Measurements from ENCODE around the gene VPS13D.
"Not testable (repeated sequence)": the region's sequence is repeated elsewhere in the genome, so short reads cannot be mapped to it uniquely, and the experiment has no call there.

Gene VPS13D

GRCh38 chr1:12209495-12209832 lies 20.4 kb upstream of the VPS13D start:
- H3K36me3 ChIP-seq (ENCODE audit: control insufficient read depth, insufficient read depth, low read length): no peaks in the 10 kb centered on the region
- no peak overlapping the region for H3K9ac ChIP-seq (ENCODE audit: low read depth, low read length)
- H3K27me3 ChIP-seq (ENCODE audit: control insufficient read depth, insufficient read depth, low read length): no peaks in the 10 kb centered on the region
- H3K9me3 ChIP-seq (ENCODE audit: control insufficient read depth, insufficient read depth, low read length): no peaks in the 10 kb centered on the region
- H3K4me1 ChIP-seq (ENCODE audit: control insufficient read depth, insufficient read depth, low read length): peaks cover under 1% of the 10 kb centered on the region; the same call in 1 of the 2 replicates
- H3K27ac ChIP-seq (ENCODE audit: low read depth, low read length): no peak overlapping the region
- no peak overlapping the region for H3K4me3 ChIP-seq (ENCODE audit: low read depth, low read length)

DNA sequence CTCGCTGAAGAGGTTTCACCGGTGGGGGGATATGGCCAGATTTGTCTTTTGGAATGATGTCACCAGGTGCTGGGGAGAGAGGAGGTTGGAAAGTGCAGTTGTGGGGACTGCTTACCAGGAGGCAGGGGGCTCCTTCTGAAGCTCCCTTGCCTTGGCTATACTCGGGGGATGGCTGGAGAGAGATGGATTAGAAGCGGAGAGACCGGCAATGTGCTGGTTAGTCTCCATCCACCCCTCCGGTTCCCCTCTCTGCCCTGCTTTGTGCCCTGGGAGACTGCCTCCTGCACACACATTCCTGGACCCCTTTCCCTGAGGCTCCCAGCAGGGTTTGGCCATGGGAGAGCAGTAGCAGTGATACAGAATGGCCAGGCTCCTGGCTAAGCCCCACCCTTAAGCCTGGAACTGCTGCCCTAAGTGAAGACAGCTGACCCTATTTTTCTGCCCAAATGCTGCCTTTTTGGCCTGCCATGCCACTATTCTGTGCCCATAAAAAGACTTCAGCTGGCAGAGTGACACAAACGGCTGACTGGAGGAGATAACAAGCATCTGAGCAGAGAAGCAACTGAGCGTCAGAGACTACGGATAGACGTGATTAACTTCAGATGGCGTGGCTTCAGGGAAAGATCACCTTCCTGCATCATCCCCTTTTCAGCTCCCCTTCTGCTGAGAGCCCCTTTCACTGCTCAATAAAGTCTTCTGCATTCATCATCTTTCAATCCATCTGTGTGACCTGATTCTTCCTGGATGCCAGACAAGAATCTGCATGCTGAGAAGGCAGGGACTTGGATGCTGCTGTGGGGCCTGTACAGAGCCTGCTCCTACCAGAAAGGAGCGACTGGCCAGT lies 14.5 kb upstream of the VPS13D start:
- H3K9me3 ChIP-seq (ENCODE audit: control insufficient read depth, insufficient read depth, low read length): no peaks in the 10 kb centered on the region
- no peaks in the 10 kb centered on the region for H3K36me3 ChIP-seq (ENCODE audit: control insufficient read depth, insufficient read depth, low read length)
- H3K27ac ChIP-seq (ENCODE audit: low read depth, low read length): no peak overlapping the region
- H3K4me1 ChIP-seq (ENCODE audit: control insufficient read depth, insufficient read depth, low read length): no peaks in the 10 kb centered on the region
- no peaks in the 10 kb centered on the region for H3K27me3 ChIP-seq (ENCODE audit: control insufficient read depth, insufficient read depth, low read length)
- H3K4me3 ChIP-seq (ENCODE audit: low read depth, low read length): no peak overlapping the region
- no peak overlapping the region for H3K9ac ChIP-seq (ENCODE audit: low read depth, low read length)

DNA sequence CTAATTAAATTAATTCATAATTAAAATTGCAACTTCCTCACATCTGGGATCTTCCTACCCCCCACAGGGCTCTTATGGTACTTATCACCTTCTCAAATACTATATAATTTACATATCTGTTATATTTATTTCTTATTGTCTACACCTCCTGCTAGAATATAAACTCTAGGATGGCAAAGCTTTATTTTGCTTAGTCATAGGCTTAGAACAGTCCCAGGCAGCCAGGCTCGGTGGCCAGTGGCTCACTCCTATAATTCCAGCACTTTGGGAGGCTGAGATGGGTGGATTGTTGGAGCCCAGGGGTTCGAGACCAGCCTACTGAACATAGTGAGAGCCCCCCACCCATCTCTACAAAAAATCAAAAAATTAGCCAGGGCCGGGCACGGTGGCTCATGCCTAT lies 10.0 kb upstream of the VPS13D start:
- H3K9me3 ChIP-seq (ENCODE audit: control insufficient read depth, insufficient read depth, low read length): peaks cover 13% of the 10 kb centered on the region

GRCh38 chr1:12220890-12221289 lies 8.9 kb upstream of the VPS13D start:
- Histone ChIP-seq H3K9me3 (ENCODE audit: control insufficient read depth, insufficient read depth, low read length) (peaks cover 13% of the 10 kb centered on the region), H3K36me3 (ENCODE audit: control insufficient read depth, insufficient read depth, low read length) (no peaks in the 10 kb centered on the region), H3K27ac (ENCODE audit: low read depth, low read length) (no peak overlapping the region), H3K4me1 (ENCODE audit: control insufficient read depth, insufficient read depth, low read length) (no peaks in the 10 kb centered on the region), H3K4me3 (ENCODE audit: low read depth, low read length) (no peak overlapping the region), H3K27me3 (ENCODE audit: control insufficient read depth, insufficient read depth, low read length) (no peaks in the 10 kb centered on the region), H3K9ac (ENCODE audit: low read depth, low read length) (no peak overlapping the region)

More for the DNA sequence above, 10.0 kb upstream of the VPS13D start:
- Histone ChIP-seq H3K36me3 (ENCODE audit: control insufficient read depth, insufficient read depth, low read length) (no peaks in the 10 kb centered on the region), H3K27me3 (ENCODE audit: control insufficient read depth, insufficient read depth, low read length) (no peaks in the 10 kb centered on the region), H3K27ac (ENCODE audit: low read depth, low read length) (no peak overlapping the region), H3K4me1 (ENCODE audit: control insufficient read depth, insufficient read depth, low read length) (no peaks in the 10 kb centered on the region), H3K9ac (ENCODE audit: low read depth, low read length) (no peak overlapping the region), H3K4me3 (ENCODE audit: low read depth, low read length) (no peak overlapping the region)

GRCh38 chr1:12222700-12223099 lies 7.1 kb upstream of the VPS13D start:
- not testable (repeated sequence) for H3K4me3 ChIP-seq (ENCODE audit: low read depth, low read length); H3K9ac ChIP-seq (ENCODE audit: low read depth, low read length)

DNA sequence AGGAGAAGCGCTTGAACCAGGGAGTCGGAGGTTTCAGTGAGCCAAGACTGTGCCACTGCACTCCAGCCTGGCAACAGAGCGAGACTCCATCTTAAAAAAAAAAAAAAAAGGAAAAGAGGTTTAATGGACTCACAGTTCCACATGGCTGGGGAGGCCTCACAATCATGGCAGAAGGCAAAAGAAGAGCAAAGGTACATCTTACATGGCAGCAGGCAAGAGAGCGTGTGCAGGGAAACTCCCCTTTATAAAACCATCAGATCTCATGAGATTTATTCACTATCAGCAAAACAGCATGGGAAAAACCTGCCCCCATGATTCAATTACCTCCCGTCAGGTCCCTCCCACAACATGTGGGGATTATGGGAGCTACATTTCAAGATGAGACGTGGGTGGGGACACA lies 5.7 kb upstream of the VPS13D start:
- not testable (repeated sequence) for H3K27me3 ChIP-seq (ENCODE audit: control insufficient read depth, insufficient read depth, low read length); H3K4me3 ChIP-seq (ENCODE audit: low read depth, low read length); H3K27ac ChIP-seq (ENCODE audit: low read depth, low read length); H3K36me3 ChIP-seq (ENCODE audit: control insufficient read depth, insufficient read depth, low read length); H3K9ac ChIP-seq (ENCODE audit: low read depth, low read length); H3K4me1 ChIP-seq (ENCODE audit: control insufficient read depth, insufficient read depth, low read length)
- H3K9me3 ChIP-seq (ENCODE audit: control insufficient read depth, insufficient read depth, low read length): peaks cover 13% of the 10 kb centered on the region

More at GRCh38 chr1:12222700-12223099, 7.1 kb upstream of the VPS13D start:
- not testable (repeated sequence) for H3K36me3 ChIP-seq (ENCODE audit: control insufficient read depth, insufficient read depth, low read length); H3K27ac ChIP-seq (ENCODE audit: low read depth, low read length); H3K4me1 ChIP-seq (ENCODE audit: control insufficient read depth, insufficient read depth, low read length); H3K27me3 ChIP-seq (ENCODE audit: control insufficient read depth, insufficient read depth, low read length)
- peaks cover 13% of the 10 kb centered on the region for H3K9me3 ChIP-seq (ENCODE audit: control insufficient read depth, insufficient read depth, low read length)

DNA sequence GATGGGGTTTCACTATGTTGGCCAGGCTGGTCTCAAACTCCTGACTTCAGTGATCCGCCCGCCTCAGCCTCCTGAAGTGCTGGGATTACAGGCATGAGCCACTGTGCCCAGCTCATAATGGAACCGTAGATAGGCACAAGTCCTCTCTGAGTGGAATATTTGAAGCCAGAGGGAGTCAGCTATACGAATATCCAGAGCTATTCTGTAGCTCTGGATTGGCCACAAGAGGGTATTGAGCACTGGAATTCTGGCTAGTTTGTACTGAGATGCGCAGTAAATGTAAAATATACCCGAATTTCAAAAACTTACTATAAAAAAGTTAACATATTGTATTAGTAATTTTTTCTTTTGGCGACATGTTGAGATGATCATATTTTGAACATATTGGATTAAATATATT lies 851 bp upstream of the VPS13D start:
- H3K36me3 ChIP-seq (ENCODE audit: control insufficient read depth, insufficient read depth, low read length): no peaks in the 10 kb centered on the region
- peaks cover 9% of the 10 kb centered on the region for H3K4me1 ChIP-seq (ENCODE audit: control insufficient read depth, insufficient read depth, low read length)
- no peak overlapping the region for H3K9ac ChIP-seq (ENCODE audit: low read depth, low read length)
- H3K27me3 ChIP-seq (ENCODE audit: control insufficient read depth, insufficient read depth, low read length): no peaks in the 10 kb centered on the region
- no peak overlapping the region for H3K27ac ChIP-seq (ENCODE audit: low read depth, low read length)
- H3K9me3 ChIP-seq (ENCODE audit: control insufficient read depth, insufficient read depth, low read length): no peaks in the 10 kb centered on the region; the same call in 1 of the 2 replicates
- no peak overlapping the region for H3K4me3 ChIP-seq (ENCODE audit: low read depth, low read length)

DNA sequence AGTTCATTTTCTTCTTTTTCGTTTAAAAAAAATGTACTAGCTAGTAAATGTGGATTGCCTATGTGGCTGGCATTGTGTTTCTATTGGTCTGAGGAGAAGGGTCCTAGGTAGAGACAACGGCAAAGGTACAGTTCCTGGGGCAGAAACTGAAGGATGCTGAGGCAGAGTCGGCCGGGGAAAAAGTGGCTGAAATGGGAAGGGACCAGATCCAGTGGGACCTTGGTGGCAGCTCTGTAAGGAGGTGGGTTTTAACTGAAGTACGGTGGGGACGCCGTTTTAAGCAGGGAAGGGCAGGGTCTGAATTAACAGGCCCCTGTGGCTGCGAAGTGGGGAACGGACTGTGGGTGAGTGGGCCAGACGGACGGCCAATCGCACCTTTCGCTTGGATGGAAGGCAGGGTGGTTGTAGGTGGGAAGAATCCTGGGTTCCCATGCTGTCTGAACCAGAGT lies 420 bp upstream of the VPS13D start:
- Histone ChIP-seq H3K4me3 (ENCODE audit: low read depth, low read length) (peak overlapping the region; percentile 34; the same call in 1 of the 2 replicates), H3K36me3 (ENCODE audit: control insufficient read depth, insufficient read depth, low read length) (no peaks in the 10 kb centered on the region), H3K9ac (ENCODE audit: low read depth, low read length) (no peak overlapping the region), H3K9me3 (ENCODE audit: control insufficient read depth, insufficient read depth, low read length) (no peaks in the 10 kb centered on the region), H3K4me1 (ENCODE audit: control insufficient read depth, insufficient read depth, low read length) (peaks cover 9% of the 10 kb centered on the region), H3K27ac (ENCODE audit: low read depth, low read length) (no peak overlapping the region), H3K27me3 (ENCODE audit: control insufficient read depth, insufficient read depth, low read length) (no peaks in the 10 kb centered on the region)

DNA sequence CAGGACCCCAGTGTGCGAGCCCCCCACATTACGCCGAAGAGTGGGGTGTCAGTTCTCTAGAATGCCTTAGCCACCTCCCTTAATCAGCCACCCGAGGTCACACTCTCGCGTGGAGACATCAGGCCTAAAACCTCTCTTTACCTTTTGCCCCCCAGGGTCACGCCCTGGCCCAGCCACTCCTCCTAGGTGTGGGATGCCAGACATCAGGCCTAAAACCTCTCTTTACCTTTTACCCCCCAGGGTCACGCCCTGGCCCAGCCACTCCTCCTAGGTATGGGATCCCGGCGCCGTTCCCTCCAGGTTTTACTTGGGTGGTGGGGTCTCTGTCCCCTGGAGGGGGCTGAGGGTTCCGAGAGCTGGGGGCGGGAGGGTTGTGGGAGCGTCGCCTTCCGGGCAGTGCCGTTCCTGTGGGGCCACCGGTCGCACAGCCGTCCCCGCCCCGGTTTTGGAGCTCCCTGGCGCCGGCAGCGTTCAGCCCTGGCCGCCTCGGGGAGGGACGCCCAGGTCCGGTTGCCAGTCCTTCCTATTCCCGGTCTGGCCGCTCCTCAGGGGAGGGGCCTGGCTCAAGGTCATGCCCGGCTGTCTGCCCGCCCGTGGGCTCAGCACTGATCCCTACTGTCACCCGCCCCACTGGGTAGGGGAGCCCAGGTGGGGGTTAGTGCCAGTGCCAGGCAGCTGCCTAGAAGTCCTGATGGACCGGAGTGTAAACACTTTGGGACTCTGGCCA lies 882 bp downstream of the VPS13D start:
- Histone ChIP-seq H3K27me3 (ENCODE audit: control insufficient read depth, insufficient read depth, low read length) (no peaks in the 10 kb centered on the region), H3K9me3 (ENCODE audit: control insufficient read depth, insufficient read depth, low read length) (no peaks in the 10 kb centered on the region), H3K9ac (ENCODE audit: low read depth, low read length) (no peak overlapping the region), H3K4me3 (ENCODE audit: low read depth, low read length) (peak overlapping the region; percentile 87), H3K4me1 (ENCODE audit: control insufficient read depth, insufficient read depth, low read length) (peaks cover 9% of the 10 kb centered on the region), H3K36me3 (ENCODE audit: control insufficient read depth, insufficient read depth, low read length) (peaks cover 5% of the 10 kb centered on the region; the same call in 1 of the 2 replicates), H3K27ac (ENCODE audit: low read depth, low read length) (peak overlapping the region; percentile 55)

DNA sequence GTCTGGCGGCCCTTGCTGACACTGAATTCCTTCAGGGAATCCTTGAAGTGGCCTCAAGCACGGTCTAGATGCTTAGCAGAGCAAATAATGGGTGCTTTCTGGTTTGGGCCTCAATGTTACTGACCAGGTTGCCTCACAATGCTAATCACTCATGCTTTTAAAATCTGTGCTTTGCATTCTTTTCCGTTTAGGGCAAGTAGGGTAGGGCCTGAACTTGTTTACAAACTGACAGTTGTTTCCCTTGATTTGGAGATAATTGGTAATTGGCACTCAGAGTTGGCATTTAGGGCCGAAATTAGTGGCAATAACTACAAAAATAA lies 1.4 kb downstream of the VPS13D start:
- H3K36me3 ChIP-seq (ENCODE audit: control insufficient read depth, insufficient read depth, low read length): peaks cover 5% of the 10 kb centered on the region
- H3K9me3 ChIP-seq (ENCODE audit: control insufficient read depth, insufficient read depth, low read length): no peaks in the 10 kb centered on the region
- H3K9ac ChIP-seq (ENCODE audit: low read depth, low read length): no peak overlapping the region
- H3K27ac ChIP-seq (ENCODE audit: low read depth, low read length): peak overlapping the region; percentile 55
- peaks cover 9% of the 10 kb centered on the region for H3K4me1 ChIP-seq (ENCODE audit: control insufficient read depth, insufficient read depth, low read length)
- H3K27me3 ChIP-seq (ENCODE audit: control insufficient read depth, insufficient read depth, low read length): no peaks in the 10 kb centered on the region
- H3K4me3 ChIP-seq (ENCODE audit: low read depth, low read length): peak overlapping the region; percentile 87

- H3K9ac ChIP-seq (ENCODE audit: low read depth, low read length): no peak overlapping the region
- H3K27me3 ChIP-seq (ENCODE audit: control insufficient read depth, insufficient read depth, low read length): no peaks in the 10 kb centered on the region
- H3K4me1 ChIP-seq (ENCODE audit: control insufficient read depth, insufficient read depth, low read length): peaks cover 9% of the 10 kb centered on the region
- H3K36me3 ChIP-seq (ENCODE audit: control insufficient read depth, insufficient read depth, low read length): peaks cover 5% of the 10 kb centered on the region
- H3K9me3 ChIP-seq (ENCODE audit: control insufficient read depth, insufficient read depth, low read length): no peaks in the 10 kb centered on the region
- H3K27ac ChIP-seq (ENCODE audit: low read depth, low read length): no peak overlapping the region
- H3K4me3 ChIP-seq (ENCODE audit: low read depth, low read length): no peak overlapping the region
These were observed 2.4 kb downstream of the VPS13D start for GRCh38 chr1:12232221-12232620.
